GM12865 (cell line): Measurements from ENCODE around the gene CNTNAP2.

Experiments used
- DNase-seq: peaks from one replicate; pipeline ENCODE4 v3.0.0; 2010; ENCODE audit warnings: low read depth
- H3K4me3 ChIP-seq: 2 replicates; pipeline ENCODE4 v1.5.1; 2011; ENCODE audit warnings: mild to moderate bottlenecking, low read depth, low read length, control low read depth
- TF ChIP-seq, protein P1 (sequence below): IDR thresholded peaks from 2 replicates; pipeline ENCODE4 v1.5.1; 2011; ENCODE audit warnings: low read length, control low read depth, low read depth, inconsistent platforms; ENCODE audit not compliant: insufficient read depth; ENCODE audit errors: missing control alignments

The CNTNAP2 gene

DNA sequence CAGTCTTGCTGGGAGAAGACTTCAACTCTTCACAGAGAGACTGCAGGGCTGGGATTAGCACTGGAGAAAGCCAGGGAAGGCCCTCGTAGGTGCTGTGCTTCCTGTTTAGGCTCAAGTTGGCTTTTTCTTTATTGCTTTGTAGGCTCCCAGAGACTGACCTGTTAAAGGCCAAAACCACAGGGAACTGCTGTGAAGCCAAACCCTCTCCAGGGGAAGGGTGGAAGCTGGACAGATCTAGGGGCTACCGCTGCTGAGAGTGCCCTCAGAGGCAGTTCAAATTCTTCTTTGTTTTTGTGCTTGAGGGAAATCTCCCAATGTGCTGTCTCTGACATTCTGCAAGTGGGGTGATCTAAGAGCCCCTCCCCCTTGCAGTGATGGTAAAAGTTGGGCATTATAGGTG lies 198.4 kb downstream of the CNTNAP2 start:
- no peak overlapping the region for H3K4me3 ChIP-seq
- no peak for DNase-seq
- TF ChIP-seq, protein P1, sequence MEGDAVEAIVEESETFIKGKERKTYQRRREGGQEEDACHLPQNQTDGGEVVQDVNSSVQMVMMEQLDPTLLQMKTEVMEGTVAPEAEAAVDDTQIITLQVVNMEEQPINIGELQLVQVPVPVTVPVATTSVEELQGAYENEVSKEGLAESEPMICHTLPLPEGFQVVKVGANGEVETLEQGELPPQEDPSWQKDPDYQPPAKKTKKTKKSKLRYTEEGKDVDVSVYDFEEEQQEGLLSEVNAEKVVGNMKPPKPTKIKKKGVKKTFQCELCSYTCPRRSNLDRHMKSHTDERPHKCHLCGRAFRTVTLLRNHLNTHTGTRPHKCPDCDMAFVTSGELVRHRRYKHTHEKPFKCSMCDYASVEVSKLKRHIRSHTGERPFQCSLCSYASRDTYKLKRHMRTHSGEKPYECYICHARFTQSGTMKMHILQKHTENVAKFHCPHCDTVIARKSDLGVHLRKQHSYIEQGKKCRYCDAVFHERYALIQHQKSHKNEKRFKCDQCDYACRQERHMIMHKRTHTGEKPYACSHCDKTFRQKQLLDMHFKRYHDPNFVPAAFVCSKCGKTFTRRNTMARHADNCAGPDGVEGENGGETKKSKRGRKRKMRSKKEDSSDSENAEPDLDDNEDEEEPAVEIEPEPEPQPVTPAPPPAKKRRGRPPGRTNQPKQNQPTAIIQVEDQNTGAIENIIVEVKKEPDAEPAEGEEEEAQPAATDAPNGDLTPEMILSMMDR: no peak

DNA sequence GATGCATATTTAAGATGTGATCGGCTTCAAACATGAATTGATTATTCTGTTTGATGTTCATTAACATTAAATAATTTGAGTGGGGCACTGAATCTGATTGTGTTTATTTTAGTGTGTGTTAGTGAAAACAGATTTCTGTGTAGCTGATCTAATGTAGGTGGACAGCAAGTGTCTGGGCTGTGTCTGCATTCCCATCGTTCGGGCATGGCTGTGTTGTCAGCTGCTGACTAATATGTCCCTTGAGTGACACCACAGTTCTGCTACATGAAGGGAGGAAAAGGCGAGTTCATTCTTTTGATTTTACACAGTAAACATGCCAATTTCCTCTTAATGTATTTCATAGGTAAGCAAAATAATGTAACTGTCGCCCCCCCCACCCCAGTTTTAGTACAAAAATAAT lies 203.0 kb downstream of the CNTNAP2 start:
- TF ChIP-seq, protein P1: no peak
- DNase-seq: no peak
- no peak overlapping the region for H3K4me3 ChIP-seq

DNA sequence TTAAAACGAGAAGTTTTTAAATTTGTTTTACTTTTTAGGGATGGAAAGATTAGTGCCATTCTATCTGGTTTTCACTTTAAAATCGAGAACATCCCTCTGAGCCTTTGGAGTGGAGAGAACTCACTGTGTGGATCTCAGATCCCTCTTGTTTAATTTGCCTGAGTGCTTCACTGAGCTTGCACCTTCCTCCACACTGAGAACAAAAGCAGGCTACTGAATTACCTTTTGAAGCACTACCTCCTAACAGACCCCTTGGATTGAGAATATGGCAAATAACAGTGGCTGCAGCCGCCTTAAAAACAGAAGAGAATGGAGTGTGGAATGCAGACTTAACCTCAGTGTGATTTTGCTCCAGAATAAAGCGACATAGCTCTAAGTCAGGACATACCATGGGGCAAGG lies 204.7 kb downstream of the CNTNAP2 start:
- DNase-seq: no peak
- TF ChIP-seq, protein P1: no peak
- H3K4me3 ChIP-seq: no peak overlapping the region

DNA sequence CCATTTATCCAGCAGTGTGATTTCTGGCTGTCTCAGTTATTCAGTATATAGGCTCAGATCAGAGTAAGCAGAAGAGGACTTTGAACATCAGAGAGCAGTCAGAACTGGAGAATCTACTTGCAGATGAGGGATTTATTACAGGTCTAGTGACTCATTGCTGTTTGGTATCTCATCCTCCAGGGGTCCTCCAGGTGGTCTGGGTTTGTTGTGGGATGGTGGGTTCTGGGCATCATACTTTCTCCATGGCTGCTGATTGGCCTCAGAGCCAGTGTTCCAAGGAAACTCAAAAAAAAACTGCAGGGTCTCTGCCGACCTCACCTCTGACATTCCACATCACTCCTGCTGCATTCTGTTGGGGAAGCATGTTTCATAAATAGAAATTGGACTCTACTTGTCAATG lies 214.8 kb downstream of the CNTNAP2 start:
- no peak overlapping the region for H3K4me3 ChIP-seq
- DNase-seq: no peak
- TF ChIP-seq, protein P1: no peak

DNA sequence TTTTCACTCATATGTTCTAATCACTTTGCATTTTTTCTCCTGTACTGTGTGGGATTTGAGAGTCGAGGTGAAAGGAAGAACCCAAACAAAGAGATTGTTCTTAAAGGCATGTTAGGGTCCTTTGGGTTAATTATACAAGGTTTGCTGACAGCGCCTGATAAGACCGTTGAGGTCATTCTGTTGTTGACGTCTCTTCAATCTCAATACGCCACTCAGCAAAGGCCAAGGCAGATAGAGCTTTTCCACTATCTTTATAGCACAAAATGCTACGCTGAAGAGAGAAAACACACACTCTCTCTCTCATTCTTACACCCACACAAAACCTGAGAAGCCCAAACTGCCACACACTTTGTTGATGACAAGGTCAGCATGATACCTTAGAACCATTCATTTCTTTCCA lies 228.7 kb downstream of the CNTNAP2 start:
- TF ChIP-seq, protein P1: no peak

DNA sequence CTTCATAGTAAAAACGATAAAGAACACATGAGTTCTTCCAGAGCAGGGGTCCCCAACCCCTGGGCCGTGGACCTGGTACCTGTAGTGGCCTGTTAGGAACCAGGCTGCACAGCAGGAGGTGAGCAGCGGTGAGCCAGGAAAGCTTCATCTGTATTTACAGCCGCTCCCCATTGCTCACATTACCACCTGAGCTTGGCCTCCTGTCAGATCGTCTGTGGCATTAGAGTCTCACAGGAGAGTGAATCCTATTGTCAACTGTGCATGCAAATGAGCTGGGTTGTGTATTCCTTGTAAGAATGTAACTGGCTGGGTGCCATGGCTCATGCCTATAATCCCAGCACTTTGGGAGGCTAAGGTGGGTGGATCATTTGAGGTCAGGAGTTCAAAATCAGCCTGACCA lies 229.5 kb downstream of the CNTNAP2 start:
- H3K4me3 ChIP-seq: no peak overlapping the region
- TF ChIP-seq, protein P1: no peak
- no peak for DNase-seq

More for the DNA sequence above, 228.7 kb downstream of the CNTNAP2 start:
- no peak overlapping the region for H3K4me3 ChIP-seq
- no peak for DNase-seq

DNA sequence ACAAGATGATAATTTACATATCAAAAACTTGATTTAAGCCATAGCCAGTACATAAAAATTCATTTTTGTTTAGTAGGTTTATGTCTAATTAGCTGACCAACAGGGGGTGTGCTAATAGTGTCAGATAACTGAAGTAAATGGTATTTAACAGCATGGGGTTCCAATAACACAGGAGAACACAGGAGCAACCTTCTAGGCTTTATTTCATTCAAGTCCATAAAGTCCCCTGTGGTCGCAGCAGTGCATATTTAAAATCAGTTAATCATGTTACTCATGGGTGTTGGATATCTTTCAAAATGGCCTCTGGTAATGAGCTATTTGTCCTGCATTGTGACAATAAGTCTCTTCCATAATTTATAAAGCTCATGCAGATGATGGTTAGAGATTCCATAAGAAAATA lies 238.6 kb downstream of the CNTNAP2 start:
- no peak for DNase-seq
- TF ChIP-seq, protein P1: no peak
- no peak overlapping the region for H3K4me3 ChIP-seq
